PFSK-1 (cell line): ENCODE results near the gene KLHDC7B.

Experiments used
- POLR2AphosphoS5 ChIP-seq: IDR thresholded peaks from 2 replicates; pipeline ENCODE4 v1.6.1; 2012; ENCODE audit warnings: low read depth, mild to moderate bottlenecking, control low read depth, low read length, moderate library complexity
- SIN3A ChIP-seq: IDR thresholded peaks from 2 replicates; pipeline ENCODE4 v1.6.1; 2012; ENCODE audit warnings: mild to moderate bottlenecking, low read length, moderate library complexity, borderline replicate concordance; ENCODE audit not compliant: insufficient read depth
- TAF1 ChIP-seq: IDR thresholded peaks from 2 replicates; pipeline ENCODE4 v1.6.1; 2012; ENCODE audit warnings: low read length, control low read depth, borderline replicate concordance; ENCODE audit not compliant: insufficient read depth
- TF ChIP-seq, protein P1 (sequence below), 2 experiments: IDR thresholded peaks; 2 replicates each; pipeline versions ENCODE4 v1.6.1 to v1.8.0; 2011 to 2012; ENCODE audit warnings: low read depth in 2 of 2, low read length in 2 of 2, control low read depth in 1 of 2, inconsistent platforms in 1 of 2, mild to moderate bottlenecking in 1 of 2, moderate library complexity in 1 of 2; ENCODE audit not compliant: insufficient read depth in 1 of 2

- TF ChIP-seq POLR2AphosphoS5, result no peak
- TF ChIP-seq, protein P1, sequence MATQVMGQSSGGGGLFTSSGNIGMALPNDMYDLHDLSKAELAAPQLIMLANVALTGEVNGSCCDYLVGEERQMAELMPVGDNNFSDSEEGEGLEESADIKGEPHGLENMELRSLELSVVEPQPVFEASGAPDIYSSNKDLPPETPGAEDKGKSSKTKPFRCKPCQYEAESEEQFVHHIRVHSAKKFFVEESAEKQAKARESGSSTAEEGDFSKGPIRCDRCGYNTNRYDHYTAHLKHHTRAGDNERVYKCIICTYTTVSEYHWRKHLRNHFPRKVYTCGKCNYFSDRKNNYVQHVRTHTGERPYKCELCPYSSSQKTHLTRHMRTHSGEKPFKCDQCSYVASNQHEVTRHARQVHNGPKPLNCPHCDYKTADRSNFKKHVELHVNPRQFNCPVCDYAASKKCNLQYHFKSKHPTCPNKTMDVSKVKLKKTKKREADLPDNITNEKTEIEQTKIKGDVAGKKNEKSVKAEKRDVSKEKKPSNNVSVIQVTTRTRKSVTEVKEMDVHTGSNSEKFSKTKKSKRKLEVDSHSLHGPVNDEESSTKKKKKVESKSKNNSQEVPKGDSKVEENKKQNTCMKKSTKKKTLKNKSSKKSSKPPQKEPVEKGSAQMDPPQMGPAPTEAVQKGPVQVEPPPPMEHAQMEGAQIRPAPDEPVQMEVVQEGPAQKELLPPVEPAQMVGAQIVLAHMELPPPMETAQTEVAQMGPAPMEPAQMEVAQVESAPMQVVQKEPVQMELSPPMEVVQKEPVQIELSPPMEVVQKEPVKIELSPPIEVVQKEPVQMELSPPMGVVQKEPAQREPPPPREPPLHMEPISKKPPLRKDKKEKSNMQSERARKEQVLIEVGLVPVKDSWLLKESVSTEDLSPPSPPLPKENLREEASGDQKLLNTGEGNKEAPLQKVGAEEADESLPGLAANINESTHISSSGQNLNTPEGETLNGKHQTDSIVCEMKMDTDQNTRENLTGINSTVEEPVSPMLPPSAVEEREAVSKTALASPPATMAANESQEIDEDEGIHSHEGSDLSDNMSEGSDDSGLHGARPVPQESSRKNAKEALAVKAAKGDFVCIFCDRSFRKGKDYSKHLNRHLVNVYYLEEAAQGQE (IDR thresholded peaks at IDR 0.05; ENCODE audit: insufficient read depth in 1 of 2, low read depth in 2 of 2, low read length in 2 of 2), result no peak
- no peak for TF ChIP-seq TAF1
- no peak for TF ChIP-seq SIN3A
Observed at GRCh38 chr22:50536226-50536625, 9.5 kb upstream of the KLHDC7B start.
